ENCODE results near the gene TAX1BP1.

The TAX1BP1 gene

GRCh38 chr7:27875061-27875460 is 135.1 kb downstream of the TAX1BP1 start:
- TF ChIP-seq, protein P1, sequence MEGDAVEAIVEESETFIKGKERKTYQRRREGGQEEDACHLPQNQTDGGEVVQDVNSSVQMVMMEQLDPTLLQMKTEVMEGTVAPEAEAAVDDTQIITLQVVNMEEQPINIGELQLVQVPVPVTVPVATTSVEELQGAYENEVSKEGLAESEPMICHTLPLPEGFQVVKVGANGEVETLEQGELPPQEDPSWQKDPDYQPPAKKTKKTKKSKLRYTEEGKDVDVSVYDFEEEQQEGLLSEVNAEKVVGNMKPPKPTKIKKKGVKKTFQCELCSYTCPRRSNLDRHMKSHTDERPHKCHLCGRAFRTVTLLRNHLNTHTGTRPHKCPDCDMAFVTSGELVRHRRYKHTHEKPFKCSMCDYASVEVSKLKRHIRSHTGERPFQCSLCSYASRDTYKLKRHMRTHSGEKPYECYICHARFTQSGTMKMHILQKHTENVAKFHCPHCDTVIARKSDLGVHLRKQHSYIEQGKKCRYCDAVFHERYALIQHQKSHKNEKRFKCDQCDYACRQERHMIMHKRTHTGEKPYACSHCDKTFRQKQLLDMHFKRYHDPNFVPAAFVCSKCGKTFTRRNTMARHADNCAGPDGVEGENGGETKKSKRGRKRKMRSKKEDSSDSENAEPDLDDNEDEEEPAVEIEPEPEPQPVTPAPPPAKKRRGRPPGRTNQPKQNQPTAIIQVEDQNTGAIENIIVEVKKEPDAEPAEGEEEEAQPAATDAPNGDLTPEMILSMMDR (IDR thresholded peaks at IDR 0.05; ENCODE audit: low read depth, low read length, missing control alignments) = no peak
- DNase-seq (ENCODE audit: low read depth) = no peak
- in situ Hi-C loops (cut with HindIII; ENCODE audit: low sequenced_read_pairs) = no loop called here
- H3K4me3 ChIP-seq (ENCODE audit: low read depth, low read length) = no peak overlapping the region

DNA sequence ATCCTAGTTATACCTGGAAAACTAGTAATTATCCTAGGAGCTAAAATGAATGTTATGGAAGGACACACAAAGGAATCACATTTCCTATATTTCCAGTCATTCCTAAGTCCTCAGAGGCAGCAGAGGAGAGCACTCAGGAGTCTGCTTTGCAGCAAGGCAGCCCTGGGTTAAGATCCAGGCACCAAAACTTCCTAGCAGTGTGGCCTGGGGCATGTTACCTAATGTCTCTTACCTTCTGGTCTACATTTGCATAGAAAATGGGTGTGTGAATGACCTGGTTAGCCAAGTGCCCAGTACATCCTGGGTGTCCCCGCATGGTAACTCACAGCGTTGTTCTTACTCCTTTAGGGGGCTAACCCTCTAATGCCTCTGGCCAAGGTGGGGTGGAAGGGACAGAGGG is 135.9 kb downstream of the TAX1BP1 start:
- TF ChIP-seq, protein P1 (IDR thresholded peaks at IDR 0.05; ENCODE audit: low read depth, low read length, missing control alignments) = no peak
- in situ Hi-C loops (cut with HindIII; ENCODE audit: low sequenced_read_pairs) = no loop called here
- no peak overlapping the region for H3K4me3 ChIP-seq (ENCODE audit: low read depth, low read length)
- DNase-seq (ENCODE audit: low read depth) = no peak

DNA sequence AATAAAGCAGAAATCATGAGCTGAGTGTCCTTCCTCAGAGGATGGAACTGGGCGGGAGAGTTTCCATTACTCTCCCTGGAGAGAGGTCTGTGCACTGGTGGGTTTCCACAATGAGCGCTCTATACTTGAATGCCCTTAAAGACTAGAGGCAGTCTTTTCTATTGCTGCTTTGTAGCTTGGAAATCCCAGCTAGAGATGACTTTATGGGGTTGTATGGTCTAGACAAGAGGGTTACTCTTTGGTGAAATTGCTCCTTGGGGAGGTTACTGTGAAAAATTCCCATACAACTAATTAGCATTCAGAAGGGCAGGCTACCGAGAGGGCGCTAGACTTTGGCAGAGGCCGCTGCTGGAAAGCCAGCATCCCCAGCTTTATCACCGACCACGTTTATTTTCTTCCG is 136.8 kb downstream of the TAX1BP1 start:
- no peak overlapping the region for H3K4me3 ChIP-seq (ENCODE audit: low read depth, low read length)
- in situ Hi-C loops (cut with HindIII; ENCODE audit: low sequenced_read_pairs) = no loop called here
- TF ChIP-seq, protein P1 (IDR thresholded peaks at IDR 0.05; ENCODE audit: low read depth, low read length, missing control alignments) = no peak
- no peak for DNase-seq (ENCODE audit: low read depth)
